Esophagus muscularis mucosa (tissue), 4 donors: Measurements from ENCODE around the gene MAPK11.

Experiments used
- CTCF ChIP-seq, 3 experiments: fragments of 200-600 bp in 2 of 3; fragments of 450-650 bp in 1 of 3; sonication (generic) in 2 of 3; IDR thresholded peaks; one replicate each; pipeline ENCODE4 v1.5.1; 2017 to 2019; ENCODE audit warnings: antibody characterized with exemption in 3 of 3, mild to moderate bottlenecking in 2 of 3, moderate library complexity in 1 of 3
- EP300 ChIP-seq: sonication (generic); formaldehyde crosslinking; IDR thresholded peaks from one replicate; pipeline ENCODE4 v1.6.1; 2017; ENCODE audit warnings: antibody characterized with exemption
- POLR2A ChIP-seq: fragments of 450-650 bp; IDR thresholded peaks from one replicate; pipeline ENCODE4 v1.6.1; 2017; ENCODE audit warnings: antibody characterized with exemption, moderate library complexity, mild to moderate bottlenecking, low read depth
- POLR2AphosphoS5 ChIP-seq, 2 donors: sonication (generic); formaldehyde crosslinking; IDR thresholded peaks; one replicate each; pipeline ENCODE4 v1.6.1; 2017; ENCODE audit warnings: antibody characterized with exemption in 2 of 2

GRCh38 chr22:50300620-50301257, 30.6 kb upstream of the MAPK11 start:
- TF ChIP-seq CTCF (IDR thresholded peaks at IDR 0.05) (no peak), EP300 (no peak), POLR2A (no peak), POLR2AphosphoS5 (IDR thresholded peaks at IDR 0.05) (no peak)
